NCI-H510A treated with DMSO at 0.1 percent for 48 hours (cell line): ENCODE results near the gene TSR3.

ENCODE experiments used
- DNase-seq: peaks from one replicate; lab custom pipeline; 2025; lab: John Stamatoyannopoulos, UW

The TSR3 gene

DNA sequence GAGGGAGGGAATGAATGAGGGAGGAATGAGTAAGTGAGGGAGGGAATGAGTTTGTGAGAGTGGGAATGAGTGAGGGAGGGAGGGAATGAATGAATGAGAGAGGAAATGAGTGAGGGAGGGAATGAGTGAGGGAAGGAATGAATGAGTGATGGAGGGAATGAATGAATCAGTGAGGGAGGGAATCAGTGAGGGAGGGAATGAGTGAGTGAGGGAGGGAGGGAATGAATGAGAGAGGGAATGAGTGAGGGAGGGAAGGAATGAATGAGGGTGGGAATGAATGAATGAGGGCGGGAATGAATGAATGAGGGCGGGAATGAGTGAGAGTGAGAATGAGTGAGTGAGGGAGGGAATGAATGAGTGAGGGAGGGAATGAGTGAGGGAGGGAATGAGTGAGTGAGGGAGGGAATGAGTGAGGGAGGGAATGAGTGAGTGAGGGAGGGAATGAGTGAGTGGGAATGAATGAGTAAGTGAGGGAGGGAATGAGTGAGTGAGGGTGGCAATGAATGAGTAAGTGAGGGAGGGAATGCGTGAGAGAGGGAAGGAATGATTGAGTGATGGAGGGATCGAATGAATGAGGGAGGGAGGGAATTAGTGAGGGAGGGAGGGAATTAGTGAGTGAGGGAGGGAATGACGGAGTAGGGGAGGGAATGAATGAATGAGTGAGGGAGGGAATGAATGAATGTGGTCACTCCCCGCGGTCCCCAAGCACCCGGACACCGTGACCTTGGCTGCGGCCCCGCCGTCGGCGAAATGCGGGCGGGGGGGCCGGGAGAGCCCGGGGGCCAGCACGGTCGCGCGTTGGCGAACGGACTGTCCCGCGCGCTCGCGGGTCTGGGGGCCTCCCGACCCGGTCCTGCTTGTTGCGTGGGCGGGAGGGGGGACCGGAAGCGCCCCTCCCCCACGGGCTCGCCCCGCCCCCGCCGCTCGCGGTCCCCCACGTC, 43.4 kb downstream of the TSR3 start:
- DNase-seq = no peak

DNA sequence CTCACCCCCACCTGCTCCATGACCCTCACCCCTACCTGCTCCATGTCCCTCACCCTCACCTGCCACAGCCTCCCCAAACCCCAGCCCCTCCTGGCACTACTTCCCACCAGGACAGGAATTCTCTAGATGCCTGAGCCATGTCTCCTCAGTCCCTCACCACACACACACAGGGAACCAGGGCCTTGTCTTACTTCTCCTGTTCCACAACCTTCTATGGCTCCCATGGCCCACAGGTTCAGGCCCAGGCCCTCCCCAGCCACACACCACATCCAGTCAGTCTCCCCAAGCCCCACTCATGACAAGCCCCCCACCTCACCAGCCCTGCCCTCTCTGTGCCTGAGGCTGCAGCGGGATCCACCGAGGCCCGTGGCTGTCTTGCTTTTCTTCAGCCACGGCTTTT, 45.3 kb downstream of the TSR3 start:
- DNase-seq = no peak

DNA sequence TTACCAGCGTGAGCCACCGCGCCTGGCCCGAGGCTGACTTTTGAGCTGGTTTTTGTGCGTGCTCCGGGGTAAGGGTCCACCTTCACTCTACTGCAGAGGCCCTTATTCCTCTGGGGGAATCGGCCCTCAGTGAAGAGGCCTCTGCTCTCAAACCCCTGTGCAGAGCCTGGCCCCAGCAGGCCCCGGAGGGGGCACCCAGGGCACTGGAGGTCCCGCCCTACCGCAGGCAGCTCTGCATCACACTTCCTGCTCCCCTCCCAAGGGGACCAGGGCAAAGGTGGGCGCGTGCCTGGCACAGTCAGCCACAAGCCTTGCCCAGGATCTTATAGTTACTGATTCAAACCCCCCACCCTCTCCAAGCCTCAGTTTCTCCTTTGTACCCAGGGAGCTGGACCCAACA, 45.9 kb downstream of the TSR3 start:
- no peak for DNase-seq

GRCh38 chr16:1301562-1301961, 50.1 kb downstream of the TSR3 start:
- no peak for DNase-seq

- no peak for DNase-seq
Observed at GRCh38 chr16:1300664-1301476, 50.8 kb downstream of the TSR3 start.

- no peak for DNase-seq
Observed at GRCh38 chr16:1299868-1300203, 51.8 kb downstream of the TSR3 start.
